Tibial artery (tissue), 4 donors: ENCODE data around the gene SMPD2.

Experiments used
- DNase-seq, 2 donors: peaks; one replicate each; pipeline ENCODE4 v3.0.0-alpha.2; 2019
- H3K27ac ChIP-seq, 2 donors: fragments of 200-600 bp; sonication (generic) in 1 of 2; 1 replicate in 1 of 2; 2 replicates in 1 of 2; pipeline ENCODE4 v1.5.1; 2018 to 2019; ENCODE audit warnings: mild to moderate bottlenecking in 1 of 2
- H3K27me3 ChIP-seq, 2 donors: fragments of 200-600 bp; sonication (generic) in 1 of 2; one replicate each; pipeline versions ENCODE4 v1.5.1 to v1.6.0; 2016 to 2019
- H3K36me3 ChIP-seq, 3 donors: fragments of 200-600 bp; sonication (generic) in 2 of 3; one replicate each; pipeline ENCODE4 v1.5.1; 2016 to 2019; ENCODE audit warnings: mild to moderate bottlenecking in 2 of 3
- H3K4me1 ChIP-seq, 4 donors: fragments of 200-600 bp; sonication (generic) in 2 of 4; 1 replicate in 3 of 4; 2 replicates in 1 of 4; pipeline ENCODE4 v1.5.1; 2016 to 2019
- H3K4me3 ChIP-seq, 2 donors: fragments of 200-600 bp; sonication (generic) in 1 of 2; 1 replicate in 1 of 2; 2 replicates in 1 of 2; pipeline ENCODE4 v1.5.1; 2018 to 2019; ENCODE audit warnings: mild to moderate bottlenecking in 2 of 2
- H3K9me3 ChIP-seq, 3 donors: fragments of 200-600 bp; sonication (generic) in 1 of 3; one replicate each; pipeline ENCODE4 v1.5.1; 2016 to 2019
- intact Hi-C: fragments of 100-400 bp; cut with DNase I; formaldehyde crosslinking; loops from one replicate; pipeline ENCODE4 v1.15.0; 2023; ENCODE audit warnings: low total_unique reads
- TF ChIP-seq, protein P1 (sequence below), 2 experiments: fragments of 200-600 bp in 1 of 2; fragments of 450-650 bp in 1 of 2; IDR thresholded peaks; one replicate each; pipeline ENCODE4 v1.5.1; 2017 to 2019; ENCODE audit warnings: antibody characterized with exemption in 2 of 2, mild to moderate bottlenecking in 1 of 2, moderate library complexity in 1 of 2

SMPD2 gene

DNA sequence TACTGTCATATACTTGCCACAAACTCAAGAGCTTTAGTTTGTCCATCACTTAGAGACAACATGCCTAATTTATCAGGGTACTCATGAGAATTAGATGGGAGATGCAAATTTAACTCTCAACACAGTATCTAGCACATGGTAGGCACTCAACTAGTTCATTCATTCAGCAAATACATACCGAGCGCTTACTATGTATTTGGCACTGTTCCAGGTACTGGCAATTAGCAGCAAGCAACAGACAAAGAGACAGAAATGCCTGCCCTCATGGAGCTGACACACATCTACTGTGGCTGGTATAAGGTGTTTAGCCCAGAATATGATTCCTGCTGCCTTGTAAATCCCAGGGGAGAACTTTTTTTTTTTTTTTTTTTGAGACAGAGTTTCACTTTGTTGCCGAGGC, 10.3 kb downstream of the SMPD2 start:
- intact Hi-C loops, result no loop called here
- Histone ChIP-seq H3K36me3 (peaks cover 14 to 60% (median 47%) of the 10 kb centered on the region in 3 donors), H3K4me3 (no peak overlapping the region), H3K27ac (no peak overlapping the region), H3K27me3 (no peaks in the 10 kb centered on the region), H3K9me3 (no peaks in the 10 kb centered on the region), H3K4me1 (peaks cover 0 to 18% (median 18%) of the 10 kb centered on the region in 4 donors)
- no peak for DNase-seq
- TF ChIP-seq, protein P1, sequence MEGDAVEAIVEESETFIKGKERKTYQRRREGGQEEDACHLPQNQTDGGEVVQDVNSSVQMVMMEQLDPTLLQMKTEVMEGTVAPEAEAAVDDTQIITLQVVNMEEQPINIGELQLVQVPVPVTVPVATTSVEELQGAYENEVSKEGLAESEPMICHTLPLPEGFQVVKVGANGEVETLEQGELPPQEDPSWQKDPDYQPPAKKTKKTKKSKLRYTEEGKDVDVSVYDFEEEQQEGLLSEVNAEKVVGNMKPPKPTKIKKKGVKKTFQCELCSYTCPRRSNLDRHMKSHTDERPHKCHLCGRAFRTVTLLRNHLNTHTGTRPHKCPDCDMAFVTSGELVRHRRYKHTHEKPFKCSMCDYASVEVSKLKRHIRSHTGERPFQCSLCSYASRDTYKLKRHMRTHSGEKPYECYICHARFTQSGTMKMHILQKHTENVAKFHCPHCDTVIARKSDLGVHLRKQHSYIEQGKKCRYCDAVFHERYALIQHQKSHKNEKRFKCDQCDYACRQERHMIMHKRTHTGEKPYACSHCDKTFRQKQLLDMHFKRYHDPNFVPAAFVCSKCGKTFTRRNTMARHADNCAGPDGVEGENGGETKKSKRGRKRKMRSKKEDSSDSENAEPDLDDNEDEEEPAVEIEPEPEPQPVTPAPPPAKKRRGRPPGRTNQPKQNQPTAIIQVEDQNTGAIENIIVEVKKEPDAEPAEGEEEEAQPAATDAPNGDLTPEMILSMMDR (IDR thresholded peaks at IDR 0.05), result no peak

DNA sequence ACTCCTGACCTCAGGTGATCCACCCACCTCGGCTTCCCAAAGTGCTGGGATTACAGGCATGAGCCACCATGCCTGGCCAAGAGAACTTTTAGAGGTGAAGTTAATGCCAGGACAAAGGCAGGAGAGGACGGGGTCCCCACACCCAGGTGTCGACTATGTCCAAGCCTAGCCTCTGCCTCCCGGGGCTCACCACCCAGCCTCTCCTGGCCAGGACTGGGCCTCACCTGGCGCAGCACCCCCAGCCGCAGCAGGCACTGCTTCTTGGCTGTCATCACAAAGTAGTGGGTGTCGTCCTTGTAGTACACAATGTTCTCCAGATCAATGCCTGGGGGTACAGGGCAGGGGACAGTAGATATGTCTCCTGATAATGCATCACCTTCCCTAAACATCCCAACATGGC, 10.9 kb downstream of the SMPD2 start:
- no peaks in the 10 kb centered on the region for H3K27me3 ChIP-seq
- no peak overlapping the region for H3K4me3 ChIP-seq
- TF ChIP-seq, protein P1 (IDR thresholded peaks at IDR 0.05), result no peak
- no peak overlapping the region for H3K27ac ChIP-seq
- H3K4me1 ChIP-seq, result peaks cover 0 to 22% (median 20%) of the 10 kb centered on the region in 4 donors
- H3K36me3 ChIP-seq, result peaks cover 11 to 55% (median 42%) of the 10 kb centered on the region in 3 donors
- H3K9me3 ChIP-seq, result no peaks in the 10 kb centered on the region
- DNase-seq, result no peak
- intact Hi-C loops, result no loop called here

DNA sequence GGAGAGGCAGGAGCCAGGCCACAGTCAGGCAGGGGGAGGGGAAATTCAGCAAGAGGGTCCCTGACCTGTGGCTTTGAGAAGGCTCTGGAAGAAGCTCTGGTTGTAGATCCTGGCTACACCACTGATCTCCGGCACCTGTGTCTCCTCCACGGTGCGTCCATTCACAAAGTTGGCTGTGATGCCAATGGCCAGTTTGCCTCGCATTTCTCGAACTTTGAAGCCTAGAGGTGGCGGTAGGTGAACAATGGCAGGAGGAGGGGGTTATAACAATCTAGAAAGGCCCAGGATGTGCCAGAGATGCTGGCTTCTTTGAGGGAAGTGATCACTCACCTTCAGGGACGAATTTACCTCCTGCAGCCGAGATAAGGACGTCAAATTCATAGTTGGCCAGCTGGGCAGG, 11.7 kb downstream of the SMPD2 start:
- TF ChIP-seq, protein P1 (IDR thresholded peaks at IDR 0.05), result no peak
- peaks cover 0 to 29% (median 27%) of the 10 kb centered on the region in 4 donors for H3K4me1 ChIP-seq
- H3K4me3 ChIP-seq, result no peak overlapping the region
- DNase-seq, result no peak
- peaks cover 3 to 47% (median 34%) of the 10 kb centered on the region in 3 donors for H3K36me3 ChIP-seq
- no peaks in the 10 kb centered on the region for H3K27me3 ChIP-seq
- intact Hi-C loops, result no loop called here
- no peak overlapping the region for H3K27ac ChIP-seq
- H3K9me3 ChIP-seq, result no peaks in the 10 kb centered on the region

DNA sequence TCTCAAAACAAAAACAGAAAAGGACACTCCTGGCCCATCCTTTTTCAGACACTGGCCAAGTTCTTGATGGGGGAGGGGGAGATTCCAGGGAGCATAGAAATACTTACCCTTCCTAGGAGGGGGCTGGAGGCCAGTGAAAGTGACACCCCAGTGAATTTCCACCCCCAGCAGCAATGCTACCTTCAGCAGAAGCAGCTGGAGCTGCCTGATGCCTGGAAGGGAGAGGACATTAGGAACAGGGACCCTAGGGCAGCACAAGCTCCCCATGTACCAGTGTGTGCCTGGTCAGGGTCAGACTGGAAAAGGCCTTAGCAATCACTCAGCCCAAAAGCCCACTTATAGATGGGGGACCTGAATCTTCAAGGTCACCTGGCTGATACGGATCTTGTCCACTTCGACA, 12.6 kb downstream of the SMPD2 start:
- Histone ChIP-seq H3K4me1 (peaks cover 0 to 29% (median 27%) of the 10 kb centered on the region in 4 donors), H3K9me3 (no peaks in the 10 kb centered on the region), H3K36me3 (peaks cover 0 to 39% (median 31%) of the 10 kb centered on the region in 3 donors), H3K27ac (peak overlapping the region in 1 of 2 donors; percentile 86), H3K4me3 (no peak overlapping the region), H3K27me3 (no peaks in the 10 kb centered on the region)
- TF ChIP-seq, protein P1 (IDR thresholded peaks at IDR 0.05), result no peak
- intact Hi-C loops, result no loop called here
- no peak for DNase-seq

DNA sequence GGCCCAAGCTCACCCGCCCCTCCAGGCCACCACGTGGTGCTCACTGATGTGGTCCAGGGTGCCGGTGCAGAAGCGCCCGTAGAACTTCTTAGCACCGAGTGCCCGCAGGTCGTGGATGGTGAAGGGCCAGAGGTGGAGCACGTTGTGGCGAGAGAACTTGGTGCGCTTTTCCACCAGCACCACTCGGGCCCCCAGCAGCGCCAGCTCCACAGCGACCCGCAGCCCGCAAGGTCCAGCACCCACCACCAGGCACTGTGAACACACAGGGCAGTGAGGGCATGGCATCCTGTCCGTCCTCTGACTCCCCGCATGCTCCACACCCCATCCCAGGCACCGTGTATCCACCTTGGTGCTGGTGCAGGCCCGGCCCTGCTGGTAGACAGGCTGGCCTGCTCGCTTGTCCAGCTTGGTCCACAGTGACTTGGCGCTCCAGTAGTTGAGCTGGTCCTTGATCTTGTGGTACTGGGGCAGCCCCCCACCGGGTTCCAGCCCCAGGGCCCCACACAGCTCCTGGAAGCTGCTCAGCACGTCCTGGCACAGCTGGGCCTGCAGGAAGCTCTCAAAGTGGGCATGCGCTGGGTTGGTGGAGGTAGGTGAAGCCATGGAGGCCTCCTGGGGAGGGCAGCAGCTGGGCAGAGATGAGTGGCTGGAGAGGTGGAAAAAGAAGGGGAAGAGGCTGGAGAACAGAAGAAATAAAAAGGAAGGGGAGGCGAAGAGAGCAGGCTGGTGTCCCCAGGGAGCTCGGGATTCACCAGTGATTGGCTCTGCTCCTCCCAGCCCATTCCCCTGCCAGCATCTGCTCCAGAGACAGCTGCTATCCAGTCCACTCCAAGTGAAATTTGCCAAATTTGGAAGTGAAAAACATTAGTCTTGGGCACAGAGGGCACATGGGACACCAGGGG, 13.3 kb downstream of the SMPD2 start:
- intact Hi-C loops, result loop anchor here (2.0 kb wide), 1 partner anchor 29 kb away; the partner anchor contains the start of gene ZBTB24
- Histone ChIP-seq H3K27me3 (no peaks in the 10 kb centered on the region), H3K36me3 (peaks cover 0 to 32% (median 29%) of the 10 kb centered on the region in 3 donors), H3K9me3 (no peaks in the 10 kb centered on the region), H3K27ac (peak overlapping the region; percentile 86), H3K4me1 (peaks cover 0 to 29% (median 27%) of the 10 kb centered on the region in 4 donors), H3K4me3 (peak overlapping the region; percentile 77 to 79)
- DNase-seq, result peak in 1 of 2 donors; percentile 60
- TF ChIP-seq, protein P1 (IDR thresholded peaks at IDR 0.05), result no peak
